GM12878 (cell line): Measurements from ENCODE around the gene JMJD7.

Experiments used
- CTCF ChIP-seq, 3 experiments: IDR thresholded peaks in 2 of 3; conservative IDR thresholded peaks in 1 of 3; 2 replicates each; pipeline ENCODE4 v1.5.1; 2011; ENCODE audit warnings: low read depth in 3 of 3, low read length in 3 of 3, mild to moderate bottlenecking in 3 of 3, control low read depth in 2 of 3, moderate library complexity in 2 of 3, inconsistent platforms in 1 of 3, mixed read lengths in 1 of 3; ENCODE audit not compliant: control insufficient read depth in 2 of 3, insufficient read depth in 1 of 3; ENCODE audit errors: extremely low read depth in 1 of 3
- GABPA ChIP-seq: IDR thresholded peaks from 2 replicates; pipeline ENCODE4 v1.6.1; 2014; ENCODE audit warnings: antibody characterized with exemption, low read depth, mild to moderate bottlenecking, inconsistent platforms

- no peak for TF ChIP-seq CTCF (IDR thresholded peaks at IDR 0.05 in 2 of 3, conservative IDR thresholded peaks at IDR 0.05 in 1 of 3; ENCODE audit: control insufficient read depth in 2 of 3, extremely low read depth in 1 of 3, insufficient read depth in 1 of 3, low read depth in 3 of 3, low read length in 3 of 3)
- TF ChIP-seq GABPA, result no peak
These were observed 2.7 kb upstream of the JMJD7 start for GRCh38 chr15:41825145-41825544.
